Common myeloid progenitor, CD34-positive (primary cell): Measurements from ENCODE around the gene AARS1.

ENCODE experiments used
- CTCF ChIA-PET: fragments of 350-600 bp; sonication (Branson Sonifier 250); formaldehyde crosslinking; loops from one replicate; lab custom pipeline; 2021; ENCODE audit warnings: antibody characterized with exemption; lab: Charles Lee
- POLR2A ChIA-PET: fragments of 350-600 bp; sonication (Branson Sonifier 250); formaldehyde crosslinking; loops from one replicate; lab custom pipeline; 2021; ENCODE audit warnings: antibody characterized with exemption; lab: Charles Lee
- DNase-seq, 3 donors: peaks; one replicate each; pipeline versions ENCODE4 v3.0.0 to v3.0.0-alpha.2; 2013
- H3K27ac ChIP-seq, 2 experiments: 1 replicate in 1 of 2; 2 replicates in 1 of 2; pipeline ENCODE4 v1.7.0; 2013; ENCODE audit warnings: inconsistent platforms in 2 of 2, low read length in 2 of 2, mild to moderate bottlenecking in 2 of 2, low read depth in 1 of 2, moderate library complexity in 1 of 2; ENCODE audit not compliant: severe bottlenecking in 2 of 2, insufficient read depth in 1 of 2, poor library complexity in 1 of 2
- H3K27me3 ChIP-seq, 5 experiments: replicated peaks in 2 of 5; 1 replicate in 3 of 5; 2 replicates in 2 of 5; pipeline versions ENCODE4 v1.6.1 to v1.7.0; 2013; ENCODE audit warnings: low read length in 4 of 5, mild to moderate bottlenecking in 2 of 5, moderate library complexity in 2 of 5, inconsistent platforms in 1 of 5; ENCODE audit not compliant: insufficient read depth in 5 of 5, control insufficient read depth in 4 of 5
- H3K36me3 ChIP-seq, 4 experiments: 1 replicate in 2 of 4; 2 replicates in 2 of 4; pipeline versions ENCODE4 v1.6.1 to v1.7.0; 2013; ENCODE audit warnings: low read length in 3 of 4, control low read depth in 1 of 4, mild to moderate bottlenecking in 1 of 4; ENCODE audit not compliant: control insufficient read depth in 4 of 4, insufficient read depth in 4 of 4
- H3K4me1 ChIP-seq, 4 experiments: 1 replicate in 3 of 4; 2 replicates in 1 of 4; pipeline versions ENCODE4 v1.6.1 to v1.7.1; 2013; ENCODE audit warnings: low read length in 3 of 4, mild to moderate bottlenecking in 3 of 4, control low read depth in 1 of 4, inconsistent platforms in 1 of 4, moderate library complexity in 1 of 4; ENCODE audit not compliant: control insufficient read depth in 4 of 4, insufficient read depth in 4 of 4; ENCODE audit errors: control extremely low read depth in 1 of 4
- H3K4me3 ChIP-seq, 7 experiments: 1 replicate in 4 of 7; 2 replicates in 3 of 7; pipeline versions ENCODE4 v1.5.1 to v1.7.0; 2013; ENCODE audit warnings: mild to moderate bottlenecking in 7 of 7, low read length in 6 of 7, moderate library complexity in 6 of 7, inconsistent platforms in 2 of 7, low read depth in 2 of 7, control low read depth in 1 of 7; ENCODE audit not compliant: insufficient read depth in 4 of 7, control insufficient read depth in 1 of 7; ENCODE audit errors: extremely low read depth in 1 of 7
- H3K9me3 ChIP-seq, 5 experiments: 1 replicate in 4 of 5; 2 replicates in 1 of 5; pipeline versions ENCODE4 v1.6.1 to v1.7.1; 2013; ENCODE audit warnings: low read length in 4 of 5, mild to moderate bottlenecking in 2 of 5, inconsistent platforms in 1 of 5, low read depth in 1 of 5, moderate library complexity in 1 of 5; ENCODE audit not compliant: control insufficient read depth in 4 of 5, insufficient read depth in 2 of 5; ENCODE audit errors: control extremely low read depth in 1 of 5
- whole genome bisulfite sequencing: methylation state at CpG from one replicate; pipeline ENCODE4 v1.1.5; 2013; ENCODE audit not compliant: insufficient coverage; 5-methylcytosine and 5-hydroxymethylcytosine counted together

AARS1 gene

GRCh38 chr16:70258946-70259345 lies 30.4 kb downstream of the AARS1 start:
- no peak for DNase-seq
- POLR2A ChIA-PET, result no interaction called here
- Histone ChIP-seq H3K27ac (no peak overlapping the region), H3K4me1 (no peaks in the 10 kb centered on the region), H3K9me3 (no peaks in the 10 kb centered on the region), H3K4me3 (no peak overlapping the region), H3K27me3 (no peaks in the 10 kb centered on the region), H3K36me3 (peaks cover 12 to 85% (median 68%) of the 10 kb centered on the region in 4 experiments)
- WGBS, result 98% methylated on average over 8 of the region's 10 CpGs
- CTCF ChIA-PET, result interaction anchor here (0.6 kb wide), 1 partner anchor 13 kb away, joined by 3 read pairs; no protein-coding TSS in a partner anchor

DNA sequence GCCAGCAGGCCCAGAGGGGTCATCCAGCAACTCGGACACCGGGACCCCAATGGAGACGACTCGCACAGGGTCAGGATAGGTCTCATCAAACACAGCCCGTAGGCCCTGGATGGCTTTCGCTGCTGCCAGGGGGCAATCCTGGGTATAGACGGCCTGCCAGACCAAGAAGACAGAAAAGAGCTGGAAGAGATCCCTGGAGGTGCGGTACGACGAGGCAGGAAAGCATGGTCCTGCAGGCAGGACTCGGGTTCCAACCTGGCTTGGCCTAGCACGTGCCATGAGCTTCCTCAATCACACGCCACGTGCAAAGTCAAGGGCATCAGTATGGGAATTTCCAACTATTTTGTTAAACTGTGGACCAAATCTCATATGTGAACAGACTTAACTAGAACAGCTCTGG lies 31.2 kb downstream of the AARS1 start:
- CTCF ChIA-PET, result interaction anchor here (1.7 kb wide), 1 partner anchor 9 kb away, joined by 8 read pairs; no protein-coding TSS in a partner anchor
- Histone ChIP-seq H3K27ac (no peak overlapping the region), H3K4me3 (no peak overlapping the region), H3K4me1 (no peaks in the 10 kb centered on the region), H3K36me3 (peaks cover 14 to 85% (median 69%) of the 10 kb centered on the region in 4 experiments), H3K27me3 (no peaks in the 10 kb centered on the region), H3K9me3 (no peaks in the 10 kb centered on the region)
- POLR2A ChIA-PET, result interaction anchor here (0.9 kb wide), 1 partner anchor 10 kb away, joined by 4 read pairs; no protein-coding TSS in a partner anchor
- 96% methylated on average over 14 of the region's 14 CpGs for WGBS
- no peak for DNase-seq

DNA sequence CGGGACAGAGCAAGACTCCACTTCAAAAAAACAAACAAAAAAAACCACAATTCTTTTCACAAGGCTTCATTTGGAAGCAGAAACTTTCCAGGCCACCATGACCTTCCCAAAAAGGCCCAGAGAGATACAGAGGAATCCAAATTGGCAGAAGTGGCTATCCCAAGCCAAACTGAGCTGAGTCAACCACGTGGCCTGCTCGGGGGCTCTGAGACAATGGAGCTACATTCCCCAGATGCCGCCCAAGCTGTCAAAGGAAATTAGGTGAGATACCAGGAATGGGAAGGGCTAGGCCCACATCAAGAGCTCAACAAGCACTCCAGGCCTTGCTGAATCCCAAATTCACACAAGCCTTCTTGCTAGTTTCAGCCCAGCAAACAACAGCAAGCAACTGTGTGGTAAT lies 31.9 kb downstream of the AARS1 start:
- ChIA-PET POLR2A (interaction anchor here (0.9 kb wide), 1 partner anchor 10 kb away, joined by 4 read pairs; no protein-coding TSS in a partner anchor), CTCF (interaction anchor here (1.7 kb wide), 1 partner anchor 10 kb away, joined by 8 read pairs; no protein-coding TSS in a partner anchor)
- DNase-seq, result no peak
- H3K4me1 ChIP-seq, result no peaks in the 10 kb centered on the region
- H3K27ac ChIP-seq, result no peak overlapping the region
- peaks cover 18 to 87% (median 72%) of the 10 kb centered on the region in 4 experiments for H3K36me3 ChIP-seq
- H3K4me3 ChIP-seq, result no peak overlapping the region
- WGBS, result 71% methylated on average over 3 of the region's 4 CpGs
- no peaks in the 10 kb centered on the region for H3K27me3 ChIP-seq
- H3K9me3 ChIP-seq, result no peaks in the 10 kb centered on the region

GRCh38 chr16:70255574-70255973 lies 33.7 kb downstream of the AARS1 start:
- CTCF ChIA-PET, result interaction anchor here (1.3 to 3.3 kb wide), 3 partner anchors 12 to 16 kb away, joined by 3 to 18 read pairs (median 4); no protein-coding TSS in a partner anchor
- POLR2A ChIA-PET, result interaction anchor here (0.6 kb wide), 1 partner anchor 30 kb away, joined by 5 read pairs; no protein-coding TSS in a partner anchor

DNA sequence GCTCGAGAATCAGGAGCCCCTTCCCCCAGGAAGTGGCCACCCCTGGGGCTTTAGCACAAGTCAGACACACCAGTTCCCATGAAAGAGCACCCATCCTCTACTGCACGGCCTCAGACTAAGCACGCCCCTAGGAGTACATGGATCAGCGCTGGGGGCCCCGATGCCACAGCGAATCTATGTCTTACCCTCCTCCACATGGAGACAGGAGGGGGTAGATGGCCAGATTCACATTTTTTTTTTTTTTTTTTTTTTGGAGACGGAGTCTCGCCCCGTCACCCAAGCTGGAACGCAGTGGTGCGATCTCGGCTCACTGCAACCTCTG lies 34.4 kb downstream of the AARS1 start:
- peaks cover 0 to 8% (median 7%) of the 10 kb centered on the region in 4 experiments for H3K4me1 ChIP-seq
- peak overlapping the region in 1 of 2 experiments; percentile 0 for H3K27ac ChIP-seq
- POLR2A ChIA-PET, result no interaction called here
- 97% methylated on average over 4 of the region's 12 CpGs for WGBS
- H3K4me3 ChIP-seq, result no peak overlapping the region
- no peak for DNase-seq
- H3K9me3 ChIP-seq, result no peaks in the 10 kb centered on the region
- CTCF ChIA-PET, result interaction anchor here (1.3 to 3.3 kb wide), 3 partner anchors 13 to 17 kb away, joined by 3 to 18 read pairs (median 4); no protein-coding TSS in a partner anchor
- H3K36me3 ChIP-seq, result peaks cover 13 to 71% (median 62%) of the 10 kb centered on the region in 4 experiments
- H3K27me3 ChIP-seq, result no peaks in the 10 kb centered on the region

More at GRCh38 chr16:70255574-70255973, 33.7 kb downstream of the AARS1 start:
- WGBS, result 96% methylated on average over 8 of the region's 9 CpGs
- Histone ChIP-seq H3K27ac (no peak overlapping the region), H3K27me3 (no peaks in the 10 kb centered on the region), H3K9me3 (no peaks in the 10 kb centered on the region), H3K4me1 (peaks cover 0 to 6% (median 4%) of the 10 kb centered on the region in 4 experiments), H3K36me3 (peaks cover 13 to 77% (median 68%) of the 10 kb centered on the region in 4 experiments), H3K4me3 (no peak overlapping the region)
- DNase-seq, result no peak

- 100% methylated on average over 5 of the region's 9 CpGs for WGBS
- peaks cover 13 to 67% (median 59%) of the 10 kb centered on the region in 4 experiments for H3K36me3 ChIP-seq
- H3K9me3 ChIP-seq, result no peaks in the 10 kb centered on the region
- no peak for DNase-seq
- ChIA-PET CTCF (interaction anchor here (1.1 to 3.3 kb wide), 3 partner anchors 13 to 94 kb away, joined by 3 to 18 read pairs (median 3); no protein-coding TSS in a partner anchor), POLR2A (no interaction called here)
- peak overlapping the region in 1 of 2 experiments; percentile 0 for H3K27ac ChIP-seq
- peaks cover 0 to 14% (median 9%) of the 10 kb centered on the region in 4 experiments for H3K4me1 ChIP-seq
- no peak overlapping the region for H3K4me3 ChIP-seq
- no peaks in the 10 kb centered on the region for H3K27me3 ChIP-seq
These were observed 34.9 kb downstream of the AARS1 start for GRCh38 chr16:70254180-70254964.
